ENCODE data around the gene COPE. TPM values are rescaled to one million over a fixed set of nuclear protein-coding genes. Genes with fewer than 3 reads are reported as not detected.

The COPE gene
- total RNA-seq, 1 donor from 2014 or later = 194 TPM

- TF ChIP-seq CTCF (conservative IDR thresholded peaks at IDR 0.05) = no peak
- no peak overlapping the region for H3K27ac Mint-ChIP-seq (ENCODE audit: unreplicated experiment)
- peaks cover 9% of the 10 kb centered on the region for H3K4me1 Mint-ChIP-seq
- H3K9me3 Mint-ChIP-seq = no peaks in the 10 kb centered on the region
- no peak for DNase-seq (ENCODE audit: low read depth, low spot score)
- peaks cover 2% of the 10 kb centered on the region for H3K36me3 Mint-ChIP-seq (ENCODE audit: low read depth)
- H3K27me3 Mint-ChIP-seq (ENCODE audit: low read depth) = peaks cover 3% of the 10 kb centered on the region
- H3K4me3 Mint-ChIP-seq = no peak overlapping the region
Observed at GRCh38 chr19:18928018-18928805, 9.0 kb upstream of the COPE start.

GRCh38 chr19:18924684-18925213, 5.6 kb upstream of the COPE start:
- Mint-ChIP-seq H3K27me3 (ENCODE audit: low read depth) (no peaks in the 10 kb centered on the region), H3K4me3 (peak overlapping the region; percentile 81), H3K36me3 (ENCODE audit: low read depth) (peaks cover 2% of the 10 kb centered on the region), H3K9me3 (no peaks in the 10 kb centered on the region), H3K27ac (ENCODE audit: unreplicated experiment) (no peak overlapping the region), H3K4me1 (peaks cover 7% of the 10 kb centered on the region)
- DNase-seq (ENCODE audit: low read depth, low spot score) = no peak
- no peak for TF ChIP-seq CTCF (conservative IDR thresholded peaks at IDR 0.05)

- no peak for DNase-seq (ENCODE audit: low read depth, low spot score)
- peaks cover 2% of the 10 kb centered on the region for H3K36me3 Mint-ChIP-seq (ENCODE audit: low read depth)
- H3K27me3 Mint-ChIP-seq (ENCODE audit: low read depth) = peaks cover 3% of the 10 kb centered on the region
- H3K4me3 Mint-ChIP-seq = peak overlapping the region; percentile 82
- no peaks in the 10 kb centered on the region for H3K9me3 Mint-ChIP-seq
- peak overlapping the region; percentile 90 for H3K27ac Mint-ChIP-seq (ENCODE audit: unreplicated experiment)
- TF ChIP-seq CTCF (conservative IDR thresholded peaks at IDR 0.05) = no peak
- peaks cover 23% of the 10 kb centered on the region for H3K4me1 Mint-ChIP-seq
Observed at GRCh38 chr19:18922228-18922985, 3.2 kb upstream of the COPE start.

DNA sequence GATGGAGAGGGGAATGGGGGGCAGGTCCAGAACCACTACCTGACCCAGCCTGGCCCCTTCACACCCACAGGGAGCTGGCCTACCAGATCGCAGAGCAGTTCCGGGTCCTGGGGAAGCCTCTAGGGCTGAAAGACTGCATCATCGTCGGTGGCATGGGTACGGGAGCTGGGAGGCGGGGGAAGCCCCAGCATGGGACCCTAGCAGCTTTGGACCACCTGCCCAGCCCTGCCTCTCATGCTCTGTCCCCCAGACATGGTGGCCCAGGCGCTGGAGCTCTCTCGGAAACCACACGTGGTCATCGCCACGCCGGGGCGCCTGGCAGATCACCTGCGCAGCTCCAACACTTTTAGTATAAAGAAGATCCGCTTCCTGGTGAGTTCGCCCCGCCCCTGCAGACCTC, 2.4 kb upstream of the COPE start:
- Mint-ChIP-seq H3K27me3 (ENCODE audit: low read depth) (peaks cover 3% of the 10 kb centered on the region), H3K4me1 (peaks cover 25% of the 10 kb centered on the region), H3K27ac (ENCODE audit: unreplicated experiment) (no peak overlapping the region), H3K9me3 (no peaks in the 10 kb centered on the region), H3K4me3 (peak overlapping the region; percentile 82), H3K36me3 (ENCODE audit: low read depth) (peaks cover 2% of the 10 kb centered on the region)
- DNase-seq (ENCODE audit: low read depth, low spot score) = no peak
- TF ChIP-seq CTCF (conservative IDR thresholded peaks at IDR 0.05) = no peak

DNA sequence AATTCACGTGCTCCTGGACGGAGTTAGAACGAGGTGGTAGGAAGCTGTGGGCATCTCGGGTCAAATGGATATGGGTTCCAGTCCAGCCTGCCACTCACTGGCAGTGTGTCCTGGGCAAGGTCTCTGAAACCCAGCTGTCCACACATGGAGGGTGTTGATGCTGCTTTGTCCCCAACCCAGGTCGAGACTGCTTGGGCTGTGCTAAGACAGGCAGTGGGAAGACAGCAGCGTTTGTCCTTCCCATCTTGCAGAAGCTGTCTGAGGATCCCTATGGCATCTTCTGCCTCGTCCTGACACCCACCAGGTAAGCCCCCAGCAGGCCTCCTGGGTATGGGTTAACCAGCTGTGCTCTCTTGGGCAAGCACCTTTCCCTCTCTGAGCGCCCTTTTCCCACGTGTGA, 1.2 kb upstream of the COPE start:
- Mint-ChIP-seq H3K4me1 (peaks cover 25% of the 10 kb centered on the region), H3K27ac (ENCODE audit: unreplicated experiment) (peak overlapping the region; percentile 92), H3K27me3 (ENCODE audit: low read depth) (peaks cover 3% of the 10 kb centered on the region), H3K36me3 (ENCODE audit: low read depth) (no peaks in the 10 kb centered on the region), H3K9me3 (no peaks in the 10 kb centered on the region), H3K4me3 (peak overlapping the region; percentile 88)
- no peak for TF ChIP-seq CTCF (conservative IDR thresholded peaks at IDR 0.05)
- DNase-seq (ENCODE audit: low read depth, low spot score) = no peak

Measured in neural crest cell (in vitro differentiated cells).